Measurements from ENCODE around the gene GMPPA.

GMPPA gene

DNA sequence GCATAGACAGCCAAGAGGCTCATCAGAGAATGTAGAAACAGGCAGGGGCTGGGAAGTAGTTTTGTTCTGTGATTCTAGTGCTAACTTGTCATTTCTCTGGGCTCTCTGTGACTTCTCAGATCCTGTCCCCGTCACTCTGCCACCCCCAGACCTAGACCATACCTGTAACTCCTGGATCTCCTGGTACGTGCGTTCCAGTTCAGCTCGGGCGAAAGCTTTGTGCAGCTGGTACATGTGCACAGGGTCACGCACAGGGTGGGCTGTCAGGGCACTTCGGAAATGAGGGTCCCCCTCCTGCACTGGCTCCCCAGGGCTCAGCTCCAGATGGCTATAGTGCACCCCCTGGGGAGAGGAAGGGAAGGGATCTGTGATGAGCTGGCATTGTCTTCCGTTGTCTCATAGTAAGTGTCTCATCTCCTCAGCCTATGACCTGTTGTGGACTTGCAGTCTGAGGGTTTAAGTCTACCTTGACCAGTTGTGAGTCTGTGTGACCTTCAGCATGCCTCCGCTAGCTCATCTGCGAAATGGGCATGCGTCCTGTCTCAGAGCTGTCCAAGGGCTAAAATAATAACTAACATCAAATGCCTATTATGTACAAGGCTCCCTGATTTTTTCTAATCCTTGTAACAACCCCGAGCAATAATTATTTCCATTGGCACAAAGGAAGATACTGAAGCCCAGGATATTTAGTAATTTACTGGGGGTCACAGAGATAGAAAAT lies 42.3 kb downstream of the GMPPA start:
- DNase-seq: no peak

DNA sequence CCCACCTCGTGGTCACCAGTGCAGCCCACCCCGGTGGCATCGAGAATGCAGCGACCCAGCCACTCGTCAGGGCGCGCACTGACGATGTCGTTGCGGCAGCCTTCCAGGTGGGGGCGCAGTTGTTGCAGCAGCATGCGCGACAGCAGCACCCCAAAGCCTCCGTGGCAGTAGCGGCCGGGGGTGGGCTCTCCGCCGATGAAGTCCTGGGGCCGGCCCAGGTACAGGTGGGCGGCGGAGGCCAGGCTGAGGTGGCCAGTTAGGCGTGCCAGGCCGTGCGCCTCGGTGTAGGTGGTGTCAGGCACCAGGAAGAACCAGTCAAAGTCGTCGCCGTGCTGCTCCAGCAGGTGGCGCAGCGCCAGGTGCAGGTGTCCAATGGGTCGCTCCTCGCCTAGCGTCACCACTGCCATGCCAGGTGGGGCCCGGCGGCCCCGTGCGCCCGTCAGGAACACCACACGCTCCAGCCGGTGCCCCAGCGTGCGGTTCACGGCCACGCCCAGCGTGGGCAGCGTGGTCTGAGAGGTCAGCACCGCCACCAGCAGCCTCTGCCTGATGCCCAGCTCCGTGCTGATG lies 43.0 kb downstream of the GMPPA start:
- DNase-seq: peak; percentile 83

DNA sequence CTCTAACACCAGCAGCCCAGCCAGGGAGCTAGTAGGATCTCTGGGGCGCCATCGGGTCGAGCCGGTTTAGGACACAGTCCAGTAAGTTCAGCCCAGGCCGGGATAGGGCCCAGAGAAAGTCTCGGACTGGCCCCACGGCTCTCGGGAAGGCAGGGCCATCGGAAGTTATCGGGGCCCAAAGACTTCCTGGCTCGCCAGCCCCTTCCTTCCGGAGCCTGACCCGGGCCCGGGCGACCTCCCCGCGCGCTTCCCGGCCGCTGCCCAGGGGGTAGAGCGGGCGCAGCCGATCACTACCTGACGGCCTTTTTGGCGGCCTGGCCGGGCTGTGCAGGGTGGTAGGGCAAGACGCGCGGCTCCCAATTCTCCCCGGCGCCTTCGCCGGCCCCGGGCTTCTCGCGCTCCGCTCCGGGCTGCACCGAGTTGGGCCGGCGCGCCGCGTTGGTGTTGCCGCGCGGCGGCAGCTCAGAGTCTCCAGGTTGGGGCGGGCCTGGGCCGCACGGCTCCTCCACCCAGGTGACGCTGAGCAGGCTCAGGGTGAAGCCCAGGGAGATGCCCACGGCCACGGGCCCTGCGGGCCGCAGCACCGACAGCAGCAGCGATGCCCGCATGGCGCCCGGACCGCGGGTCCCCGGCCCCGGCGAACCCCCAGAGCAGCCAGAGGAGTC lies 44.4 kb downstream of the GMPPA start:
- DNase-seq: peak; percentile 46

DNA sequence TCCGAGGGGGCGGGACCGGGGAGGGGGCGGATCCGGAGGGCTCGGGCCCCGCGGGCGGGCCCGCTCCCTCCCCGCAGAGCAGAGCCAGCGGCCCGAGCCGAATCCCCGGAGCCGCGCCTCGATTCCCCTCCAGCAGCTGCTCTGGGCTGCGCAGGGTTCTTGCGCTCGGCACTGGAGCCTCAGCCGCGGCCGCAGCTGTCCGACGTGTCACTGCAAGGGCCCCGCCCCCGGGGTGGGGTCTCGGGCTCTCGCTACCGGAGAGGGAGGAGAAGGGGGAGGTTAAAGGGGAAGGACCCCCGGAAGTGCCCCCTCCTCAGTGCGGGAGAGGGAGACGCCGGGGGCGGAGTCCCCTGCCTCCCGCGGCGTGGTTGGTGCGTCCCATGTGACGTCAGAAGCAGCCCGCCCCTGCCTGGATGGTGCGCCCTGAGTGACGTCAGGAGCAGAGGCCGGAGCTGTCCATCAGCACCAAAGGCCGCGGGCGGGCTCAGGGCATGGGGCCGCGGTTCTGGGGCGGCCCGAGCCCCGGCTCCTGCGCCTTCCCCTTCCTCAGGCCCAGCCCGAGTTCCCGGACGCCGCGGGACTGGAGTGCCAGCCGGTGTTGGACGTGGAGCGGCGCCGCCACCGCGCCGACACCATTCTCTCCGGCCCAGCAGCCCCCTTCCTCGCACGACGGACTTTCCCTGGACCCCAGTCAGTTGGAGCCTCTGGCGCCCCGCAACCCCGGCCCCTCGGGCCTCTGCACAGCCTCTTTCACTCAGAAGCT lies 45.1 kb downstream of the GMPPA start, which contains the start of the genes CHPF and TMEM198:
Gene CHPF, minus strand, starts transcription at position 214 of the 763 bp plus-strand sequence. CDS start 271 bp downstream, outside the sequence.
Gene TMEM198, plus strand, starts transcription at position 433 of the 763 bp plus-strand sequence. CDS start 700 bp downstream, outside the sequence.
- peak; percentile 97 for DNase-seq

- DNase-seq: no peak
Measured at GRCh38 chr2:219544567-219544966, 45.9 kb downstream of the GMPPA start.

- no peak for DNase-seq
Measured at GRCh38 chr2:219545295-219545942, 46.7 kb downstream of the GMPPA start.

DNA sequence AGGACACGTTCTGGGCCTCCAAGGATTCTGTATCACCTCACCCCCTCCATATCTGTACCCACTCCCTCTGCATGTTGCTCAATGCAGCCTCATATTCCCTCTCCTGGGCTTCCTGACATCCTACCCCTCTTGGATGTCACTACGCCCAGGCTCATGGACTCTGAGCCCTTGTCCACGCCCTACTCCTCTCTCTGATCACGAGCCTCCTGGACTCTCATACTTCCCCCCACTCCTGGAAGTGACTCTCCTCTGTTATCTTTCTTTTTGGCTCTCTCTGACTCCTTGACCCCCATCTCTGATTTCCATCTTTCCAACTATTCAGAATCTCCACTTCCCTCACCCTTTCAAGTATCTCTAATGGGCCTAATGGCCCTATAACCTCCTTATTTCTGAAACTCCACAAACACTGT lies 47.3 kb downstream of the GMPPA start:
- no peak for DNase-seq

- DNase-seq: no peak
Measured at GRCh38 chr2:219547621-219548020, 48.9 kb downstream of the GMPPA start.

DNA sequence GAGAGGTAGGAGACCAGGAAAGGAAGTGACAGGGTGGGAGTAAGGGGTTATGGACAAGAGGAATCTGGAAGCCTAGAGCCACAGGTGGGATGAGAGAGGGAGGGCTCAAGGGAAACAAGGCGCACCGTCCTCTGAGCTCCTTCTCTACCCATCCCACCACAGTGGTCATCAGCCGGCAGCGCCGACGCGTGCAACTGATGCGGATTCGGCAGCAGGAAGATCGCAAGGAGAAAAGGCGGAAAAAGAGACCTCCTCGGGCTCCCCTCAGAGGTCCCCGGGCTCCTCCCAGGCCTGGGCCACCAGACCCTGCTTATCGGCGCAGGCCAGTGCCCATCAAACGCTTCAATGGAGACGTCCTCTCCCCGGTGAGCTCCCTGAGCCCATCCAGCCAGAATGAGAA lies 50.3 kb downstream of the GMPPA start:
- DNase-seq: no peak

GRCh38 chr2:219549619-219550018 lies 50.9 kb downstream of the GMPPA start:
- no peak for DNase-seq

DNA sequence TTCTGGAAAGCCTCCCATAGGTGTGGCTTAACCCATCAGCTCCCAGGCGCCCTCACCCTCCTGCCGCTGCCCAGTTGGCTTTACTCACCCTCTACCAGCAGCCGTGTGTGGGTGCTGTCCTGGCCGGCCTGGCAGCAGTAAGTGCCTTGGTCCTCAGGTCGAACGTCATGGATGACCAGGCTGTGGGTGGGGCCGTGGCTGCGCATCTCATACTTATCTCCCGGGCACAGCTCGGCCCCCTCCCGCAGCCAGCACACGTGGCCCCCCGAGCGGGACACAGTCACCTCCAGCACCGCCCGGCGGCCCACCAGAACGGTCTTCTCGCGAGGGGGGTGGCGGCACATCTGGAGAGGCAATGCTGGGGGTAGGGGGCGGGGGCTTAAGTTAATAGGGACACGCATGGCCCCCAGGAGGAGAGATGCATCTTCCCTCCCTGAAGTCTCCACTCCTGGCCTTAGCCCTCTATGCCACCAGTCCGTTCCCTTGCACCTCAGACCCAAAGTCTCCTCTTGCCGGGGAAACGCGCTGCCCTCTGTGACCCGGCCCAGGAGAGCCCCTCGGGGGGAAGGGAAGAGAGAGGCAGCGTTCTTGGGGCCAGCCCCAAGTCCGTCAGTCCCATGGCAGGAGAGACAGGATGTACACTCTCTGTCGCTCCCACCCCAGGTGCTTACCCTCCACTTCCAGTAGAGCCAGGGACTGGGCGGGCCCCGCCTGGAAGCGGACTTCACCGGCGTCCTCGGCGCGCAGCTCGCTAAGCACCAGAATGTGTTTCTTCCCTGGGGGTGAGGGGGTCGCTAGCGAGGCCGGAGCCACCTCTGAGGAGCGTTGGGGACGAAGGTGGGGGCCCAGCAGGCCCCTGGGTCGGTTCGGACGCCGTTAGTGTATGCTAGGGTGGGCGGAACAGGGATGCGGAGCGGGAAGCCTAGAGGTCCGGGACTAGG lies 53.0 kb downstream of the GMPPA start:
- DNase-seq: peak; percentile 76

DNA sequence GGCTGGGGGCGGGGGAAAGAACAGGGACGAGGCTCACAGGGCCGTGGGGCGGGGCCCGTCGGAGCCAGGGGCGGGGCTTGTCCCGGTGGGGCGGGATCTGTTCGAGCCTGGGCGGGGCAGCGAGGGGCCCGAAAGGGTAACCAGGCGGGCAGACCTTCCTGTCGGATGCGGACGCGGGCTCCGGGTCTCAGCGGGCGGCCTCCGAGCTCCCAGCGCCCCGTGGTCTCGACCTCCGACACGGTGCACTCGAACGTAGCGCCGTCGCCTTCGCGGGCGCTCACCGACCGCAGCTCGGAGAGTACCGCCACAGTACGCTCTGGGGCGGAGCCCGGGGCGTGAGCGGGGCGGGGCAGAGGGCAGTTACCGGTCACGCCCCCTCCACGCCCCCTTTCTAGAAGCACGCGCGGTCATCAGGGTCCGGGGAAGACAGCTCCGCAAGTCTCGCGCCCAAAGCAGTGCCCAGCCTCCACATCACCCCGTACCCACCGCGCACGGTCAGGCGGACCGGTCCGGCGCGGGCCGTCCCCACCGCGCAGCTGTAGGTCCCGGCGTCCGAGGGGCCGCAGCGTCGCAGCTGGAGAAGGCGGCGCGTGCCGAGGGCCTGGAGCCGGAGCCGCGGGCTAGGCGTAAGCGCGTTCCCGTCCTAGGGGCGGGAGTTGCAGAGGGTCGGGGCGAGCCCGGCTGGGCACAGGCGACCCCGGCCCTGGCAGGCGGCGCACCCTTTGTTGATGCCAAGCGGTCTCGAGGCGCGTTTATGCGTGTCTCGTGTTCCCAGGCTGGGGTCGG lies 53.9 kb downstream of the GMPPA start:
- DNase-seq: peak; percentile 85

DNA sequence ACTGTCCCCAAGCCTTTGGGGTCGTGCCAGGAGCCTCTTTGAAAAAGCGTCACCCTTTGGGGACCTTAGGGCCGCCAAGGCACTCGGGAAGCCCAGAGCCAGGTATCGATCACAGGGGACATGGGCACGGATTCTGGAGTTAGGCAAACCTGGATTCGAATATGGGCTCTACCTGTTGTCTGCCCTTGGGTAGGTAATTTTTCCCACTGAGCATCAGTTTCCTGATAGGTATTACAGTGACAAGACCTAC lies 54.4 kb downstream of the GMPPA start:
- DNase-seq: no peak

DNA sequence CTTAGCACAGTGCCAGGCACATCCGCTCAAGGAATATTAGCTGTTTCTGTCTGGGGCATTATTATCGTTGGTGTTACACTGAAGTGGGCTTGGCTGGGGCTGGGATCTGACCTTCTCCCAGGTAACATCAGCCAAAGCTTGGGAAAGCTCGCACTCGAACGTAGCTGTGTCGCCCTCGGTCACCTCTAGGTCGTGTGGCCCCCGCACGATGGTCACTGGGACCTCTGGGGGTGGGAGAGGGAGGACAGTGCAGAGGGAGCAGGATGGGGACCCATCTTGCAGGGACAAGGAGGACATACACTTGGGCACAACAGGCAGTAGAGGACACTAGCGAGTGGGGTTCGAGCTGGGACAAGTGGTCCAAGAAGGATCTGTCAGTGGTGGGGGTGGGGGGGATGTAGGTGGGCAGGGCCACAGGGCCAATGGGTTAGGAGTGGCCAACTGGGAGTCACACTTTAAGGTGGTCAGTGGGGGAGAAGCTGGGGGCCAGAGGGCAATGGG lies 54.8 kb downstream of the GMPPA start:
- no peak for DNase-seq

GRCh38 chr2:219554350-219554749 lies 55.7 kb downstream of the GMPPA start:
- no peak for DNase-seq

DNA sequence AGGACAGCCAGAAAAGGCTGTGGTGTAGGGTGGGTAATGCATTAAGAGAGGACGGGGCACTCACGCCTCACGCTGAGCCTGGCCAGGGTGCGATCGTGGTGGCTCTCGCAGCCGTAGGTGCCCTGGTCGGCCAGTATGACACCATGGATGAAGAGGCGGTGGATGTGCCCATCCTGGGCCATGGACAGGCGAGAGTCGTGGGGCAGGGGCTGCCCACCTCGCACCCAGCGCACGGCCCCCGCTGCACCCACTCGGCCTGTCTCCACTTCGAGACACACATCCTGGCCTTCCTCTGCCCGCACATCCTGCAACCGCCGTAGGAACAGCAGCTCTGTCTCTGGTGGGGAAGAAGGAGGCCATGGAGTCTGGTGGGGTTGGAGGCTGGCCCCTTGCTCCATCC lies 57.3 kb downstream of the GMPPA start:
- no peak for DNase-seq

DNA sequence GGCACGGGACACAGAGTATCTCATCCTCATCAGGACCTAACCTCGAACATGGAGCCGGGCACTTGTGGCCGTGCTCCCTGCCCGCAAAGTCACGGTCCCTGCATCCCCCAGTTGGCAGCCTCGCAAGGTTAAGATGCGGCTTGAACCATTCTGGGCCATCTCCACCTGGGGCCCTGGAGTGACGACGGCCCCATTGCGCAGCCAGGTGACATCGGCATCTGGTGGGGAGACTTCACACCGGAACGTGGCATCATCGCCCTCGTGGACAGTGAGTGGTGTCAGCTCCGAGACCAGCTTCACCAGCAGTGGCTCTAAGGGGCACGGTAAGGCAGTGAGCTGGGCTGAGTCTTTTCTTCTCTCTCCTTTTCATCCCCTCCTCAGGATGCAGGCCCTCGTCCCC lies 57.7 kb downstream of the GMPPA start:
- no peak for DNase-seq

Data from NCI-H69 (cell line).